Fibroblast of mammary gland (primary cell): ENCODE results near the gene NPM3.

Source experiments
- DNase-seq: peaks from one replicate; pipeline ENCODE4 v3.0.0-alpha.2; 2010; ENCODE audit warnings: low read depth
- H3K4me3 ChIP-seq: 2 replicates; pipeline ENCODE4 v1.5.1; 2011; ENCODE audit warnings: low read depth, mild to moderate bottlenecking, low read length, moderate library complexity; ENCODE audit not compliant: control insufficient read depth
- CTCF ChIP-seq: conservative IDR thresholded peaks from 2 replicates; pipeline ENCODE4 v1.5.1; 2011; ENCODE audit warnings: low read depth, low read length, inconsistent platforms; ENCODE audit not compliant: control insufficient read depth, insufficient read depth

The NPM3 gene

GRCh38 chr10:101758858-101759257 lies 24.4 kb downstream of the NPM3 start:
- no peak overlapping the region for H3K4me3 ChIP-seq
- no peak for DNase-seq
- TF ChIP-seq CTCF, result no peak

GRCh38 chr10:101752241-101752640 lies 31.0 kb downstream of the NPM3 start:
- H3K4me3 ChIP-seq, result no peak overlapping the region
- TF ChIP-seq CTCF, result no peak
- DNase-seq, result no peak

GRCh38 chr10:101749047-101750016 lies 33.9 kb downstream of the NPM3 start:
- no peak for TF ChIP-seq CTCF
- no peak overlapping the region for H3K4me3 ChIP-seq
- no peak for DNase-seq

- no peak overlapping the region for H3K4me3 ChIP-seq
- no peak for DNase-seq
- TF ChIP-seq CTCF, result no peak
Measured at GRCh38 chr10:101748496-101748895, 34.8 kb downstream of the NPM3 start.

GRCh38 chr10:101745074-101745696 lies 38.1 kb downstream of the NPM3 start:
- no peak for DNase-seq
- TF ChIP-seq CTCF, result no peak
- H3K4me3 ChIP-seq, result no peak overlapping the region

GRCh38 chr10:101744267-101744666 lies 39.0 kb downstream of the NPM3 start:
- no peak for TF ChIP-seq CTCF
- H3K4me3 ChIP-seq, result no peak overlapping the region
- no peak for DNase-seq

- no peak overlapping the region for H3K4me3 ChIP-seq
- DNase-seq, result no peak
- no peak for TF ChIP-seq CTCF
Measured at GRCh38 chr10:101741938-101742337, 41.3 kb downstream of the NPM3 start.
